T-helper 2 cell treated with Interferon-gamma antibody and Interleukin-4, amounts not matched to agents 100 ng/mL and 5 ng/mL, for 36 hours (primary cell): Measurements from ENCODE around the gene PHPT1. TPM values are rescaled to one million over a fixed set of nuclear protein-coding genes. Genes with fewer than 3 reads are reported as not detected.

Experiments
- intact Hi-C: fragments of 100-400 bp; cut with micrococcal nuclease; formaldehyde crosslinking; loops from one replicate; pipeline ENCODE4 v1.15.1; 2023
- total RNA-seq: library from RNA; stranded (reverse); gene quantifications from 2 replicates; pipeline ENCODE4 v1.2.3, GENCODE V29; 2022

The PHPT1 gene
- total RNA-seq, 1 donor from 2014 or later = 111 TPM

DNA sequence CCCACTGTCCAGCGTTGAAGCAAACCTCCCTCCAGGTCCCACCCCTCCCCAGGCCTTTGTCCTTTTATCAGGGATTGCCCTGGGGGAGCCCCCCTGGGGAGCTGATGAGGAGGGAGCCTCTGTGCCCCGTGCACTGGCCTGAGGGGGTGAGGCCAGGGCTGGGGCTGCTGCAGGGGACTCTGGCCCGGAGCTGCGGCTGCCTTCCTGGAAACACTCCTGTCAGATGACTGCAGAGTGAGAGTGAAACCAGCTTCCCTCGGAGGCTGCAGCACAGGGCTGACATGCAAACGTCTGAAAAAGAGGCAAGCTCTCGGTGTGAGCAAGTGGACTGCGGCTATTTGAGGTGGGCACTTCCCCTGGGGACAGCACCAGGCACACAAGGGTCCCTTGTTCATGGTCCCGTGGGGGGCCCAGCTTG, 32.5 kb downstream of the PHPT1 start:
- intact Hi-C loops = loop anchor here (1.0 to 5.0 kb wide), 3 partner anchors 21 to 74 kb away; partner anchors contain the start of gene RABL6

DNA sequence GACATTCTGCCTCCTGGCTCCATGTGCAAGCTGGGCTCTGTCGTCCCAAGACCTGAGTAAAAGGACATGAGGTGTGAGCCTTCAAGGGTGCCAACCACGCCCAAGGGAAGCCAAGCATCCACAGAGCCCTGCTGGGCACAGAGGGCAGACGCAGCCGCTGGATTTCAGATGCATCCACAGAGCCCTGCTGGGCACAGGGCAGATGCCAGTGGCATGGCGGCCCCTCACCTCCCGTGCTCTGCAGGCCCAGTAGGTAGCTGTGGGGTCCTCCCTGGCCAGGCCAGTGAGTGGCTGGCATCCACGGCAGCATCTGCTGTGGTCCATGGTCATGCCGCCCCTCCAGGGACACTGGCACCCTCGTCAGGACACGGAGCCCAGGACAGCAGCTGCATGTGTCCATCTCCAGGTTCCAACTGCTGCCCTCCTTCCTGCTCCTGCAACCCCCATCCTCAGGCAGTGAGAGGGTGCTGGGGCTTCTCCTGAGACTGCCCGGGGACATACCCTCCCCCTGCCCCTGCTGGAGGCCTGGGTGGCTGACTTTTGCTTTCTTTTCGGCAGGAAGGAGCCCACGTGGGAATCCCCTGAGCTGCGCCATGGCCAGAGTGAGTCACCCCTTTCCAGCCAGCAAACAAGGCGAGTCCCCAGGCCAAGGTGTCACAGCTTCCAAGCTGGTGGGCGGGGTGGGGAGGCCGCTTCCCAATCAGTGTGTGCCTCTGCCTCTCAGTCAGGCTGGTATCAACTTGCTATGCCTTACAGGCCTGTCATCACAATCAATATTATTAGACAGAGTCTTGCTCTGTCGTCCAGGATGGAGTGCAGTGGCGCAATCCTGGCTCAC, 33.1 kb downstream of the PHPT1 start:
- intact Hi-C loops = loop anchor here (1.0 to 5.0 kb wide), 3 partner anchors 20 to 75 kb away; partner anchors contain the start of gene RABL6

DNA sequence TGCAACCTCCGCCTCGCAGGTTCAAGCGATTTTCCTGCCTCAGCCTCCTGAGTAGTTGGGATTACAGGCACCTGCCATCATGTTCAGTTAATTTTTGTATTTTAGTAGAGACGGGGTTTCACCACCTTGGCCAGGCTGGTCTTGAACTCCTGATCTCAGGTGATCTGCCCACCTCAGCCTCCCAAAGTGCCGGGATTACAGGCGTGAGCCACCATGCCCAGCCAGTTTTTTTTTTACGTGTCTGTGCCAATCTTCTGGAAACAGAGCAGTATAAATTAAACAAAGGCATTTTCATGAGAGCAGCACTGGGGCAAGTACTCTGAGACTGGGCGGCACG, 33.7 kb downstream of the PHPT1 start:
- intact Hi-C loops = loop anchor here (1.0 to 5.0 kb wide), 3 partner anchors 19 to 76 kb away; partner anchors contain the start of gene RABL6

DNA sequence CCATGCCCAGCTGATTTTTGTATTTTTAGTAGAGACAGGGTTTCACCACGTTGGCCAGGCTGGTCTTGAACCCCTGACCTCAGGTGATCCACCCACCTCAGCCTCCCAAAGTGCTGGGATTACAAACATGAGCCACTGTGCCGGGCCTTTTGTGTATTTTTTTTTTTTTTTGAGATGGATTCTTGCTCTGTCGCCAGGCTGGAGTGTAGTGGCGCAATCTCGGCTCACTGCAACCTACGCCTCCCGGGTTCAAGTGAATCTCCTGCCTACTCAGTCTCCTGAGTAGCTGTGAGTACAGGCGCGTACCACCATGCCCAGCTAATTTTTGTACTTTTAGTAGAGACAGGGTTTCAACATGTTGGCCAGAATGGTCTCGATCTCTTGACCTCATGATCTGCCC, 34.5 kb downstream of the PHPT1 start:
- intact Hi-C loops = loop anchor here (5.0 kb wide), 1 partner anchor 76 kb away; the partner anchor contains the start of gene RABL6

DNA sequence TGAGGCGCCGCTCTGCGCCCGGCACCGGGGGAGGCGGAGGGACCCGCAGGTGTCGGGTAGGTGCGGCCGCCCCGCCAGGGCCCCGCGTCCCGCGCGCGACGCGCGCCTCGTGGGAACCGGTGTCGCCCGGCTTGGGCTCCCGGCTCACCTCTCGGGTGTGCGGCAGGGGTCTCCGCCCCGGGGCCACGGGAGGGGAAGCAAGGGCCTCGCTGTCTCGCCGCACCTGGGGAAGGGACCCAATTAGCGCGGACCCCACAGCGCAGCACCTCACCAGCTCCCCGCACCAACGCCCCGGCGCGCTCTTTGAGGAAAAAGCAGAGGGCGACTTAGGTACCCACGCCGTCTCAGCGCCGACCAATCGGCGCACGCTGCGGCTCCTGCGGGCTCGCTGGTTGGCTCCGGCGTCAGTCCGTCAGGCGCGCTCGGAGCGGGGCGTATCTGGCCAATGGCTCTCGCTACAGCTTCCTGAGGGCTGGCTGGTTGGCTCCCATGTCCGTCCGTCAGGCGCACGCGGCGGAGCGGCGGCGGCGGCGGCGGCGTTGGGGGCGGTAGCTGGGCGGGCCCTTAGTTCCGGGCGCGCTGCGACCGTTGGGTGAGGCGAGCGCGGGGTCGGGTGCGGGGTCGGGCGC, 36.9 kb downstream of the PHPT1 start, which contains the start of gene TRAF2:
TSS of gene TRAF2 (plus strand) at position 567 of the 629 bp plus-strand sequence. CDS start 12,225 bp downstream, outside the sequence.
- intact Hi-C loops = loop anchor here (1.0 to 5.0 kb wide), 6 partner anchors 16 to 158 kb away; partner anchors contain the start of genes EDF1, FBXW5, PHPT1 and TMEM141

DNA sequence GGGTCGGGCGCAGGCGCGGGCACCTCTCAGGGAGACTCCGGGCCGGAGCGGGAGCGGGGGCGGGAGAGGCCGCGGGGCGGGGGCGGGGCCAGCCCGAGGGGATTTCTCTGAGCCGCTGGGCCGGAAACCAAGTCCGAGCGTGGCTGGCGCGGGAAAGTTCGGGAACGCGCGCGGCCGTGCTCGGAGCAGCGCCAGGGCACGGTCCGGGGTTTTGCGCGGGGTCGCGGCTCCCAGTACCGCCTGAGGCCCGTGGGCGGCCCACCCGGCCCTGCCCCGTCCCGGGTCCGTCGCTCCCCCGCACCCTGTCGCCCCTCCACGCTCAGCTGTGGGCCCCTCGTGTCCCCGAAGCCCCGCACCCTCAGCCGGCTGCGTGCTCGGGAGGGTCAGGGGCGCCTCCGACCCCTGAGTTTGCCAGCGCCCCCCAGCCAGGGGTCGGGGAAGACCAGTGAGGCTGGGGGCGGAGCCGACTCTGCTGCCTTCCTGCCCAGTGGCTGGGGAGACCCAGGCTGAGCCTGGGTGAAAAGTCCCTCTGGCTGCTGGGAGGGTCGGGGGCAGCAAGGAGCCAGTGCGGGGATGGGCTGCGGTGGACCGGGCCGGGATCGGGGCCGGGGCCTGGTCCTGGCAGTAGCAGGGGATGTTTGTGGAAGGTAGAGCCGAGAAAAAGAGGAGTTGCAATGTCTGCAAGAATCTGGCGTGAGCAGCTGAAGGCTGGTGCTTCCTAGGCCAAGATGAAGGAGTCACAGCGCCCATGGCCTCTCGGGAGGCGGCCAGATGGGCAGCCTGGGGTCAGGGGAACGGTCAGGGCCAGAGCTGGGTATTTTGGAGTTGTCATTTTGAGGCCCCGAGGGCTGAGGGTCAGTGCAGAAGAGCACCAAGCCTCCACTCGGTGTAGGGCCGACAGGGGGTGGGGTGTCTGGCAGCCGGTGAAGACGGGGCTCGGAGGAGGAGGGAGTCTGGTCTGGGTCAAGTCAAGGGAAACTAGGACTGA, 37.7 kb downstream of the PHPT1 start:
- intact Hi-C loops = loop anchor here (1.0 to 5.0 kb wide), 6 partner anchors 15 to 159 kb away; partner anchors contain the start of genes EDF1, FBXW5, PHPT1 and TMEM141

DNA sequence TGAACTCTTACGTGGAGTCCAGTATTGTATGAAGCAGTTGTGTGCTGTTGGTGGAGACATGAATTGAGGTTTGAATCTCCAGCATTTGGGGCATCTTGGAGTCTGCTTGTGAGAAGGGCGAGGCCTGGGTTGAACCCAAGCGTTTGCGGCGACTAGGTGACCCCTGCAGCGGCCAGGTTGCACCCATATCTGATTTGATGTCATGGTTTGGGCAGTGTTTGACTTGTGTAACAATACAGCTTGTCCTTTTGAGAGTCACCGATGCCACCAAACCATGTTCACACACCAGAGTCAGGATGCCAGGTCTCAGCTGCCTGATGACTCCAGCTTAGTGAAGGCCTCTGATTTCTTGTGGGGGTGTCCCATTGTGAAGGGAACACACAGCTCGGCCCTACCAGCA, 39.2 kb downstream of the PHPT1 start:
- intact Hi-C loops = loop anchor here (5.0 kb wide), 1 partner anchor 96 kb away; the partner anchor contains the start of gene TMEM141

DNA sequence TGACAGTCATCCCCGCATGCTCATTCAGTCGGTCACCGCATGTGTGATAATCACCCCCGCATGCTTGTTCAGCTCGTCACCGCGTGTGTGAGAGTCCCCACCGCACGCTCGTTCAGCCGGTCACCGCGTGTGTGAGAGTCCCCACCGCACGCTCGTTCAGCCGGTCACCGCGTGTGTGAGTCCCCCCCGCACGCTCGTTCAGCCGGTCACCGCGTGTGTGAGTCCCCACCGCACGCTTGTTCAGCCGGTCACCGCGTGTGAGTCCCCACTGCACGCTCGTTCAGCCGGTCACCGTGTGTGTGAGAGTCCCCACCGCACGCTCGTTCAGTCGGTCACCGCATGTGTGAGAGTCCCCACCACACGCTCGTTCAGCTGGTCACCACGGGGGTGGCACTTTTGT, 40.6 kb downstream of the PHPT1 start:
- intact Hi-C loops = loop anchor here (5.0 kb wide), 1 partner anchor 98 kb away; the partner anchor contains the start of gene TMEM141

DNA sequence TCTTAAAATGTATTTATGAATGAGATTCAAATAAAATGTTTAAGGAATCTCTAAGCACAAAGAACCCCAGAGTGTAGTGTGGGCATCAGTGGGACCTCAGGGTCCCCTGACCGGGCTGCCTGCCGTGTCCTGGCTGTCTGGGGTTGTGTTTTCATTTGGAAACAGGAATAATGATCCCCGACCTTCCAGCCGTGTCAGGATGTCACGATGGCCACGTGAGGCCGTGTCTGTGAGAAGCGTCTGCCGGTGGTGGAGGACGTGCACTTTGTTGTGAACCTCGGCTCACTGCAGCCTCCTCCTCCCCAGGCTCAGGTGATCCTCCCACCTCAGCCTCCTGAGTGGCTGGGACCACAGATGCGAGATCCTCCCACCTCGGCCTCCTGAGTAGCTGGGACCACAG, 41.5 kb downstream of the PHPT1 start:
- intact Hi-C loops = no loop called here

DNA sequence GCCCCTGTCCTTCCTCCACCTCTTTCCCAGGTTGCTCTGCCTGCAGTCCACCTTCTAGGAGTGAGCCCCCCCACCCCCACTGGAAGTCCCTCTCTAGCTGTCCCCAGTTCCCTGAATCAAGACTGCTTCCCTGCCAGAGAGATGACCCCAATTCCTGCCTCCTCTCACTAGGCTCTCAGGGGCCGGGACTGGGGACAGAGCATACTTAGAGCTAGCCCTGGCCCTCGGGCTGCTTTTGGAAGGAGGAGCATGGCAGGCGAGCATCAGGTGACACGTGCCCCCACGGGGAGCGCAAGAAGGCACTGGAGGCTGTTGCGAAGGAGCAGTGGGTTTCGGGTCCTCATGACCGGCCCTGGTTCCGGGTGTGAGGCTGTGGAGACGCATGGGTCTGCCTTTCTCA, 46.8 kb downstream of the PHPT1 start:
- intact Hi-C loops = no loop called here

DNA sequence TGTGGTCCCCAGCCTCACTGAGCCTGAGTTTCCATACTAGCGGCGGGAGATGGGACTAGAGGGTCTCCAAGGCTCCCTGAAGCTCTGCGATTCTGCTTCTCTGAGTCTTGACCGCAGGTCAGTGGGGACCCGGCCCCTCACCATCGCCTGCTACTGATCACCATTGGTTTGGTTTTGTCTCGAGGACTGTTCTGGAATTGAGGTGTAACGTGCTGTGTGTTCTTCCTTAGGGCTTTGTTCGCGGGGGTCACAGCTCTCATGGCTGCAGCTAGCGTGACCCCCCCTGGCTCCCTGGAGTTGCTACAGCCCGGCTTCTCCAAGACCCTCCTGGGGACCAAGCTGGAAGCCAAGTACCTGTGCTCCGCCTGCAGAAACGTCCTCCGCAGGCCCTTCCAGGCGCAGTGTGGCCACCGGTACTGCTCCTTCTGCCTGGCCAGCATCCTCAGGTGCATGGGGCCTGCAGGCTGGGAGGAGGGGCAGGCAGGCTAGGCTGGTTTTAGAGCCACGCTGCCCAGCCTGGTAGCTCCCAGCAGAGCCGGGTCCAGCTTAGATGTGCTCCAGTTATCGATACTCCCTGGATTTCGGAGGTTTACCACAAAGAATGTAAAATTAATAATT, 49.4 kb downstream of the PHPT1 start:
- intact Hi-C loops = no loop called here

DNA sequence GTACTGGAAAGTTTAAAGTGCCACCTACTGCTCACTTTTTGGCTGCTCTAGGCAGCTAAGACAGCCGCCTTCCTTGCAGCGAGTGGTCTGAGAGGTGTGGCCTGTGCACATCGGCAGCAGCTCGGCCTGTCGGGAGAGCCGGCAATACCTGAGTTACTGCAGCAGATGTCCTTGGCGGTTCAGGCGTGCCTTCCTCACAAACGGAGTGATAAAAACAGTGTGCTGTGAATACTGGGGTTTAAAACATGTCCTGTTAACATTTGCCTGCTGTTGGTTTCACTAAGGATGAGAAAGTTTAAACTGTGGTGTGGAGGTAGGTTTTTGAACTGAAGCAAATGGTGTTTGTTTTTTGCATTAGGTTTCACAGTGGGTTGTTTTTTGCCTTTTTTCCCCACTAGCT, 50.0 kb downstream of the PHPT1 start:
- intact Hi-C loops = no loop called here

DNA sequence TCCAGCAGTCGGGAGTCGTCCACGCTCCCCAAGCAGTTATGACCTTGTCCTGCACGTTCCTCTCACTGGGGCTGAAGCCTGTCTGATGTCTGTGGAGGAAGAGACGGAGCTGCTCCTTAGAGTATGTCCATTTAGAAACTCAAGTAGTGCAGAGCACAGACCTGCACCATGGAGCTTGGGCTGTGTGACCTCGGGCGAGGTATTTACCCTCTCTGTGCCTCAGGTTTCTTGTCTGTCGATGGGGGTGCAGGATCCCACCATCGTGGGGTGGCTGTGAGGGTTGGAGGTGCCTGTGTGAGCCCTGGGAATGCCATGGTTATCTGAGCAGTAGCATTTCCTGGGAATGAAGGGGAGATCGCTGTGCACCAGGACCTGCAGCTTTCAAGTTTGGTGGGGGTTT, 51.3 kb downstream of the PHPT1 start:
- intact Hi-C loops = loop anchor here (5.0 kb wide), 1 partner anchor 53 kb away; the partner anchor contains the start of gene PHPT1

Other genes with a start within 250 kb of the PHPT1 start
- 0.66 and 0.80 TPM in 2 replicates for gene EGFL7, start 186.5 kb upstream of the PHPT1 start, total RNA-seq
- gene AGPAT2, start 162.0 kb upstream of the PHPT1 start, total RNA-seq = 33.1 and 35.4 TPM in 2 replicates
- gene DIPK1B, start 136.8 kb upstream of the PHPT1 start, total RNA-seq = 1.1 and 1.3 TPM in 2 replicates
- gene LCN10, start 106.5 kb upstream of the PHPT1 start, total RNA-seq = 0.34 TPM in 1 of 2 replicates, not detected in the other
- not detected in 2 replicates for gene LCN6, start 100.9 kb upstream of the PHPT1 start, total RNA-seq
- not detected in 2 replicates for gene LCN8, start 91.2 kb upstream of the PHPT1 start, total RNA-seq
- not detected in 2 replicates for gene LCN15, start 84.9 kb upstream of the PHPT1 start, total RNA-seq
- 34.7 and 36.9 TPM in 2 replicates for gene TMEM141, start 58.1 kb upstream of the PHPT1 start, total RNA-seq
- 0.20 and 0.55 TPM in 2 replicates for gene CCDC183, start 53.1 kb upstream of the PHPT1 start, total RNA-seq
- gene RABL6, start 41.5 kb upstream of the PHPT1 start, total RNA-seq = 115 and 116 TPM in 2 replicates
- gene AJM1, start 6.9 kb upstream of the PHPT1 start, total RNA-seq = 3.9 and 4.0 TPM in 2 replicates
- 15.4 and 18.3 TPM in 2 replicates for gene MAMDC4, start 2.9 kb downstream of the PHPT1 start, total RNA-seq
- gene EDF1, start 16.9 kb downstream of the PHPT1 start, total RNA-seq = 308 and 309 TPM in 2 replicates
- gene TRAF2, start 37.1 kb downstream of the PHPT1 start, total RNA-seq = 49.0 TPM in 2 replicates
- 104 and 109 TPM in 2 replicates for gene FBXW5, start 95.3 kb downstream of the PHPT1 start, total RNA-seq
- 2.3 and 4.1 TPM in 2 replicates for gene C8G, start 95.8 kb downstream of the PHPT1 start, total RNA-seq
- gene LCN12, start 102.9 kb downstream of the PHPT1 start, total RNA-seq = 2.3 and 2.8 TPM in 2 replicates
- 6.5 and 6.7 TPM in 2 replicates for gene PTGDS, start 128.1 kb downstream of the PHPT1 start, total RNA-seq
- 0.16 and 0.20 TPM in 2 replicates for gene LCNL1, start 133.6 kb downstream of the PHPT1 start, total RNA-seq
- gene PAXX, start 143.0 kb downstream of the PHPT1 start, total RNA-seq = 71.4 and 74.5 TPM in 2 replicates
- gene CLIC3, start 147.2 kb downstream of the PHPT1 start, total RNA-seq = 0.91 TPM in 2 replicates
- gene ABCA2, start 178.8 kb downstream of the PHPT1 start, total RNA-seq = 27.8 and 30.6 TPM in 2 replicates
- gene FUT7, start 182.7 kb downstream of the PHPT1 start, total RNA-seq = 0.41 and 0.84 TPM in 2 replicates
- gene NPDC1, start 196.8 kb downstream of the PHPT1 start, total RNA-seq = 15.5 and 17.0 TPM in 2 replicates
- not detected in 2 replicates for gene ENTPD2, start 204.7 kb downstream of the PHPT1 start, total RNA-seq
- 32.9 TPM in 2 replicates for gene SAPCD2, start 221.1 kb downstream of the PHPT1 start, total RNA-seq
- gene UAP1L1, start 228.1 kb downstream of the PHPT1 start, total RNA-seq = 14.8 and 15.4 TPM in 2 replicates
- gene MAN1B1, start 237.6 kb downstream of the PHPT1 start, total RNA-seq = 48.7 and 55.1 TPM in 2 replicates